Fibroblast of peridontal ligament (primary cell): ENCODE data around the gene STT3B.

Source experiments
- DNase-seq: peaks from one replicate; pipeline ENCODE4 v3.0.0-alpha.2; 2010; ENCODE audit errors: extremely low read depth

The STT3B gene

GRCh38 chr3:31551646-31552045 lies 18.9 kb downstream of the STT3B start:
- no peak for DNase-seq

GRCh38 chr3:31552103-31552502 lies 19.4 kb downstream of the STT3B start:
- DNase-seq, result no peak

GRCh38 chr3:31553258-31553657 lies 20.5 kb downstream of the STT3B start:
- DNase-seq, result no peak

- DNase-seq, result no peak
Observed at GRCh38 chr3:31555204-31555603, 22.5 kb downstream of the STT3B start.

GRCh38 chr3:31559872-31560534 lies 27.3 kb downstream of the STT3B start:
- DNase-seq, result no peak

- no peak for DNase-seq
Observed at GRCh38 chr3:31561891-31562290, 29.2 kb downstream of the STT3B start.

GRCh38 chr3:31562525-31562924 lies 29.8 kb downstream of the STT3B start:
- DNase-seq, result no peak

- DNase-seq, result no peak
Observed at GRCh38 chr3:31565288-31565687, 32.6 kb downstream of the STT3B start.

GRCh38 chr3:31567036-31567435 lies 34.3 kb downstream of the STT3B start:
- no peak for DNase-seq

- no peak for DNase-seq
Observed at GRCh38 chr3:31568649-31569048, 35.9 kb downstream of the STT3B start.

- no peak for DNase-seq
Observed at GRCh38 chr3:31571325-31571724, 38.6 kb downstream of the STT3B start.

GRCh38 chr3:31572236-31573004 lies 39.7 kb downstream of the STT3B start:
- DNase-seq, result no peak

- no peak for DNase-seq
Observed at GRCh38 chr3:31573036-31573779, 40.5 kb downstream of the STT3B start.

GRCh38 chr3:31575448-31575847 lies 42.7 kb downstream of the STT3B start:
- no peak for DNase-seq

- DNase-seq, result no peak
Observed at GRCh38 chr3:31576521-31576920, 43.8 kb downstream of the STT3B start.

GRCh38 chr3:31577232-31577631 lies 44.5 kb downstream of the STT3B start:
- no peak for DNase-seq

- DNase-seq, result no peak
Observed at GRCh38 chr3:31579828-31580227, 47.1 kb downstream of the STT3B start.

GRCh38 chr3:31580645-31581044 lies 47.9 kb downstream of the STT3B start:
- DNase-seq, result no peak

GRCh38 chr3:31581660-31582059 lies 48.9 kb downstream of the STT3B start:
- peak; percentile 53 for DNase-seq

- no peak for DNase-seq
Observed at GRCh38 chr3:31589228-31589627, 56.5 kb downstream of the STT3B start.

- no peak for DNase-seq
Observed at GRCh38 chr3:31590650-31591049, 57.9 kb downstream of the STT3B start.

GRCh38 chr3:31592764-31593163 lies 60.0 kb downstream of the STT3B start:
- no peak for DNase-seq

GRCh38 chr3:31596176-31596575 lies 63.5 kb downstream of the STT3B start:
- no peak for DNase-seq
